PC-9 (cell line): ENCODE data around the gene VAPB. TPM values are rescaled to one million over a fixed set of nuclear protein-coding genes. Genes with fewer than 3 reads are reported as not detected.

Experiments used
- BruUV-seq: library from RNA; stranded (reverse); fragments of 400-500 nt; replicated peaks from 2 replicates; lab custom pipeline; 2021; lab: Mats Ljungman, UMichigan
- CTCF ChIA-PET: fragments of 300-600 bp; sonication (Branson Sonifier 250); formaldehyde crosslinking; loops from one replicate; lab custom pipeline; 2022; ENCODE audit warnings: antibody characterized with exemption; lab: Charles Lee
- POLR2A ChIA-PET: fragments of 300-600 bp; sonication (Branson Sonifier 250); formaldehyde crosslinking; loops from one replicate; lab custom pipeline; 2022; ENCODE audit warnings: antibody characterized with exemption; ENCODE audit not compliant: unreplicated experiment; lab: Charles Lee
- DNase-seq, 2 experiments: peaks; one replicate each; pipeline versions ENCODE4 v3.0.0 to v3.0.0-alpha.2; 2015 to 2022; ENCODE audit warnings: mixed read lengths in 1 of 2
- H2AFZ ChIP-seq: fragments of 200-600 bp; sonication (generic); 2 replicates; pipeline ENCODE4 v1.8.1; 2017; ENCODE audit warnings: antibody characterized with exemption
- H3F3A ChIP-seq: fragments of 200-600 bp; sonication (generic); 2 replicates; pipeline ENCODE4 v1.8.1; 2017; ENCODE audit warnings: antibody characterized with exemption, mild to moderate bottlenecking, low read depth; ENCODE audit not compliant: insufficient read depth
- H3K27ac ChIP-seq: fragments of 200-600 bp; sonication (generic); 2 replicates; pipeline ENCODE4 v1.6.1; 2016; ENCODE audit warnings: mixed run types
- H3K27me3 ChIP-seq: fragments of 200-600 bp; sonication (generic); 2 replicates; pipeline ENCODE4 v1.6.1; 2016; ENCODE audit warnings: low read depth, mixed run types; ENCODE audit not compliant: insufficient read depth
- H3K36me3 ChIP-seq: fragments of 200-600 bp; sonication (generic); 2 replicates; pipeline ENCODE4 v1.6.1; 2016; ENCODE audit warnings: low read depth, mixed run types
- H3K4me1 ChIP-seq: fragments of 200-600 bp; sonication (generic); replicated peaks from 2 replicates; pipeline ENCODE4 v1.6.1; 2016; ENCODE audit warnings: mixed run types; ENCODE audit not compliant: insufficient read depth
- H3K4me2 ChIP-seq: fragments of 200-600 bp; sonication (generic); 2 replicates; pipeline ENCODE4 v1.6.1; 2017; ENCODE audit warnings: mixed run types
- H3K4me3 ChIP-seq: fragments of 200-600 bp; sonication (generic); 2 replicates; pipeline ENCODE4 v1.6.1; 2016; ENCODE audit warnings: mixed run types
- H3K79me2 ChIP-seq: fragments of 200-600 bp; sonication (generic); 2 replicates; pipeline ENCODE4 v1.6.1; 2017; ENCODE audit warnings: low read depth, mixed run types
- H3K9me2 ChIP-seq: fragments of 200-600 bp; sonication (generic); 2 replicates; pipeline ENCODE4 v1.8.1; 2017; ENCODE audit warnings: mild to moderate bottlenecking; ENCODE audit not compliant: insufficient read depth
- H3K9me3 ChIP-seq: fragments of 200-600 bp; sonication (generic); 2 replicates; pipeline ENCODE4 v1.8.1; 2016; ENCODE audit warnings: low read depth; ENCODE audit not compliant: insufficient read depth
- H4K20me1 ChIP-seq: fragments of 200-600 bp; sonication (generic); 2 replicates; pipeline ENCODE4 v1.8.1; 2017; ENCODE audit not compliant: insufficient read depth
- EZH2 ChIP-seq: fragments of 200-600 bp; sonication (generic); IDR thresholded peaks from 2 replicates; pipeline ENCODE4 v1.8.0; 2017; ENCODE audit warnings: antibody characterized with exemption, low read depth
- intact Hi-C: fragments of 100-400 bp; cut with micrococcal nuclease; formaldehyde crosslinking; loops from one replicate; pipeline ENCODE4 v1.10.0; 2022; ENCODE audit not compliant: unreplicated experiment
- total RNA-seq: library from RNA; stranded (reverse); gene quantifications from 2 replicates; pipeline ENCODE4 v1.2.3, GENCODE V29; 2021
- TF ChIP-seq, protein P1 (sequence below): fragments of 200-600 bp; sonication (generic); conservative IDR thresholded peaks from 2 replicates; pipeline ENCODE4 v1.6.1; 2017; ENCODE audit warnings: mixed run types, antibody characterized with exemption, mild to moderate bottlenecking, moderate library complexity

VAPB gene
- total RNA-seq, 1 experiment from 2014 or later: 80.6 TPM

- ChIA-PET CTCF (no interaction called here), POLR2A (no interaction called here)
- no peaks in the 10 kb centered on the region for H3K4me1 ChIP-seq
- DNase-seq: no peak
- no peaks in the 10 kb centered on the region for H3K9me2 ChIP-seq
- H3K79me2 ChIP-seq: no peaks in the 10 kb centered on the region
- H3K27me3 ChIP-seq: no peaks in the 10 kb centered on the region
- H3F3A ChIP-seq: peaks cover 8% of the 10 kb centered on the region; the same call in 1 of the 2 replicates
- no peaks in the 10 kb centered on the region for H3K9me3 ChIP-seq
- H3K27ac ChIP-seq: no peak overlapping the region
- no peak overlapping the region for H3K4me2 ChIP-seq
- TF ChIP-seq, protein P1, sequence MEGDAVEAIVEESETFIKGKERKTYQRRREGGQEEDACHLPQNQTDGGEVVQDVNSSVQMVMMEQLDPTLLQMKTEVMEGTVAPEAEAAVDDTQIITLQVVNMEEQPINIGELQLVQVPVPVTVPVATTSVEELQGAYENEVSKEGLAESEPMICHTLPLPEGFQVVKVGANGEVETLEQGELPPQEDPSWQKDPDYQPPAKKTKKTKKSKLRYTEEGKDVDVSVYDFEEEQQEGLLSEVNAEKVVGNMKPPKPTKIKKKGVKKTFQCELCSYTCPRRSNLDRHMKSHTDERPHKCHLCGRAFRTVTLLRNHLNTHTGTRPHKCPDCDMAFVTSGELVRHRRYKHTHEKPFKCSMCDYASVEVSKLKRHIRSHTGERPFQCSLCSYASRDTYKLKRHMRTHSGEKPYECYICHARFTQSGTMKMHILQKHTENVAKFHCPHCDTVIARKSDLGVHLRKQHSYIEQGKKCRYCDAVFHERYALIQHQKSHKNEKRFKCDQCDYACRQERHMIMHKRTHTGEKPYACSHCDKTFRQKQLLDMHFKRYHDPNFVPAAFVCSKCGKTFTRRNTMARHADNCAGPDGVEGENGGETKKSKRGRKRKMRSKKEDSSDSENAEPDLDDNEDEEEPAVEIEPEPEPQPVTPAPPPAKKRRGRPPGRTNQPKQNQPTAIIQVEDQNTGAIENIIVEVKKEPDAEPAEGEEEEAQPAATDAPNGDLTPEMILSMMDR: no peak
- no peak for TF ChIP-seq EZH2
- H4K20me1 ChIP-seq: no peaks in the 10 kb centered on the region
- intact Hi-C loops: loop anchor here (10.0 kb wide), 1 partner anchor 124 kb away; no protein-coding TSS in a partner anchor
- BruUV-seq: no TSS peak
- no peak overlapping the region for H2AFZ ChIP-seq
- H3K36me3 ChIP-seq: peaks cover 8% of the 10 kb centered on the region; the same call in 1 of the 2 replicates
- no peak overlapping the region for H3K4me3 ChIP-seq
Measured at GRCh38 chr20:58448958-58449357, 59.9 kb downstream of the VAPB start.

GRCh38 chr20:58449681-58450221, 60.7 kb downstream of the VAPB start:
- BruUV-seq: no TSS peak
- 0 out of 2 replicates have a peak, but pooled peaks cover under 1% of the 10 kb centered on the region for H3K36me3 ChIP-seq
- no peak overlapping the region for H2AFZ ChIP-seq
- H3K4me1 ChIP-seq: no peaks in the 10 kb centered on the region
- H3K4me3 ChIP-seq: no peak overlapping the region
- H3K27me3 ChIP-seq: no peaks in the 10 kb centered on the region
- no peak overlapping the region for H3K4me2 ChIP-seq
- H3F3A ChIP-seq: peaks cover 8% of the 10 kb centered on the region; the same call in 1 of the 2 replicates
- H3K9me2 ChIP-seq: no peaks in the 10 kb centered on the region
- no peak for DNase-seq
- TF ChIP-seq EZH2: no peak
- TF ChIP-seq, protein P1: no peak
- ChIA-PET CTCF (no interaction called here), POLR2A (no interaction called here)
- no peaks in the 10 kb centered on the region for H3K79me2 ChIP-seq
- intact Hi-C loops: loop anchor here (10.0 kb wide), 1 partner anchor 125 kb away; no protein-coding TSS in a partner anchor
- no peak overlapping the region for H3K27ac ChIP-seq
- H4K20me1 ChIP-seq: no peaks in the 10 kb centered on the region
- no peaks in the 10 kb centered on the region for H3K9me3 ChIP-seq

GRCh38 chr20:58450254-58450653, 61.2 kb downstream of the VAPB start:
- DNase-seq: no peak
- no TSS peak for BruUV-seq
- POLR2A ChIA-PET: no interaction called here

More at GRCh38 chr20:58450254-58450653, 61.2 kb downstream of the VAPB start:
- Histone ChIP-seq H3K27me3 (no peaks in the 10 kb centered on the region), H3K79me2 (no peaks in the 10 kb centered on the region), H3K4me3 (no peak overlapping the region), H2AFZ (no peak overlapping the region), H3K4me2 (no peak overlapping the region), H3K9me3 (no peaks in the 10 kb centered on the region), H3K9me2 (no peaks in the 10 kb centered on the region), H4K20me1 (no peaks in the 10 kb centered on the region), H3K36me3 (no peaks in the 10 kb centered on the region), H3F3A (peaks cover 8% of the 10 kb centered on the region; the same call in 1 of the 2 replicates), H3K27ac (no peak overlapping the region), H3K4me1 (no peaks in the 10 kb centered on the region)
- TF ChIP-seq, protein P1: no peak
- TF ChIP-seq EZH2: no peak
- intact Hi-C loops: no loop called here
- CTCF ChIA-PET: no interaction called here
